Measurements from ENCODE around the gene TRO.

TRO gene

GRCh38 chrX:54931107-54931506 is 10.5 kb downstream of the TRO start:
- Histone ChIP-seq H3K9me3 (ENCODE audit: control insufficient read depth, low read length) (peaks cover 5% of the 10 kb centered on the region), H3K4me1 (ENCODE audit: control insufficient read depth, insufficient read depth, low read length) (no peaks in the 10 kb centered on the region), H3K36me3 (ENCODE audit: control insufficient read depth, insufficient read depth, low read length, severe bottlenecking) (peaks cover 42% of the 10 kb centered on the region), H3K9ac (ENCODE audit: low read length) (no peak overlapping the region), H3K27me3 (replicated peaks; ENCODE audit: control insufficient read depth, insufficient read depth, low read length) (peaks cover 6% of the 10 kb centered on the region), H3K4me3 (ENCODE audit: low read length) (no peak overlapping the region)
- no peak for DNase-seq (ENCODE audit: low read depth)

- Histone ChIP-seq H3K4me1 (ENCODE audit: control insufficient read depth, insufficient read depth, low read length) (no peaks in the 10 kb centered on the region), H3K9ac (ENCODE audit: low read length) (no peak overlapping the region), H3K4me3 (ENCODE audit: low read length) (no peak overlapping the region), H3K36me3 (ENCODE audit: control insufficient read depth, insufficient read depth, low read length, severe bottlenecking) (peaks cover 42% of the 10 kb centered on the region), H3K9me3 (ENCODE audit: control insufficient read depth, low read length) (peaks cover 4% of the 10 kb centered on the region), H3K27me3 (replicated peaks; ENCODE audit: control insufficient read depth, insufficient read depth, low read length) (peaks cover 6% of the 10 kb centered on the region)
- no peak for DNase-seq (ENCODE audit: low read depth)
Measured at GRCh38 chrX:54933150-54933826, 12.7 kb downstream of the TRO start.

GRCh38 chrX:54934058-54934457 is 13.4 kb downstream of the TRO start:
- peaks cover 6% of the 10 kb centered on the region for H3K27me3 ChIP-seq (replicated peaks; ENCODE audit: control insufficient read depth, insufficient read depth, low read length)
- H3K4me1 ChIP-seq (ENCODE audit: control insufficient read depth, insufficient read depth, low read length): no peaks in the 10 kb centered on the region
- H3K9ac ChIP-seq (ENCODE audit: low read length): no peak overlapping the region
- DNase-seq (ENCODE audit: low read depth): no peak
- H3K4me3 ChIP-seq (ENCODE audit: low read length): no peak overlapping the region
- H3K36me3 ChIP-seq (ENCODE audit: control insufficient read depth, insufficient read depth, low read length, severe bottlenecking): peaks cover 38% of the 10 kb centered on the region
- H3K9me3 ChIP-seq (ENCODE audit: control insufficient read depth, low read length): peaks cover 4% of the 10 kb centered on the region

GRCh38 chrX:54934890-54935289 is 14.3 kb downstream of the TRO start:
- DNase-seq (ENCODE audit: low read depth): no peak
- Histone ChIP-seq H3K4me3 (ENCODE audit: low read length) (no peak overlapping the region), H3K4me1 (ENCODE audit: control insufficient read depth, insufficient read depth, low read length) (no peaks in the 10 kb centered on the region)

GRCh38 chrX:54935306-54935705 is 14.7 kb downstream of the TRO start:
- Histone ChIP-seq H3K27me3 (replicated peaks; ENCODE audit: control insufficient read depth, insufficient read depth, low read length) (peaks cover 6% of the 10 kb centered on the region), H3K9me3 (ENCODE audit: control insufficient read depth, low read length) (peaks cover 4% of the 10 kb centered on the region), H3K4me1 (ENCODE audit: control insufficient read depth, insufficient read depth, low read length) (no peaks in the 10 kb centered on the region), H3K36me3 (ENCODE audit: control insufficient read depth, insufficient read depth, low read length, severe bottlenecking) (peaks cover 28% of the 10 kb centered on the region), H3K4me3 (ENCODE audit: low read length) (no peak overlapping the region), H3K9ac (ENCODE audit: low read length) (no peak overlapping the region)
- DNase-seq (ENCODE audit: low read depth): no peak

More at GRCh38 chrX:54934890-54935289, 14.3 kb downstream of the TRO start:
- no peak overlapping the region for H3K9ac ChIP-seq (ENCODE audit: low read length)
- peaks cover 4% of the 10 kb centered on the region for H3K9me3 ChIP-seq (ENCODE audit: control insufficient read depth, low read length)
- peaks cover 32% of the 10 kb centered on the region for H3K36me3 ChIP-seq (ENCODE audit: control insufficient read depth, insufficient read depth, low read length, severe bottlenecking)
- peaks cover 6% of the 10 kb centered on the region for H3K27me3 ChIP-seq (replicated peaks; ENCODE audit: control insufficient read depth, insufficient read depth, low read length)

- Histone ChIP-seq H3K36me3 (ENCODE audit: control insufficient read depth, insufficient read depth, low read length, severe bottlenecking) (peaks cover 17% of the 10 kb centered on the region), H3K4me3 (ENCODE audit: low read length) (no peak overlapping the region), H3K4me1 (ENCODE audit: control insufficient read depth, insufficient read depth, low read length) (no peaks in the 10 kb centered on the region), H3K9ac (ENCODE audit: low read length) (no peak overlapping the region), H3K9me3 (ENCODE audit: control insufficient read depth, low read length) (peaks cover 5% of the 10 kb centered on the region), H3K27me3 (replicated peaks; ENCODE audit: control insufficient read depth, insufficient read depth, low read length) (peaks cover 6% of the 10 kb centered on the region)
- DNase-seq (ENCODE audit: low read depth): no peak
Measured at GRCh38 chrX:54937416-54937815, 16.8 kb downstream of the TRO start.

GRCh38 chrX:54944816-54945215 is 24.2 kb downstream of the TRO start:
- Histone ChIP-seq H3K4me1 (ENCODE audit: control insufficient read depth, insufficient read depth, low read length) (no peaks in the 10 kb centered on the region), H3K27me3 (replicated peaks; ENCODE audit: control insufficient read depth, insufficient read depth, low read length) (peaks cover 10% of the 10 kb centered on the region), H3K9me3 (ENCODE audit: control insufficient read depth, low read length) (peaks cover 4% of the 10 kb centered on the region), H3K4me3 (ENCODE audit: low read length) (no peak overlapping the region), H3K36me3 (ENCODE audit: control insufficient read depth, insufficient read depth, low read length, severe bottlenecking) (no peaks in the 10 kb centered on the region), H3K9ac (ENCODE audit: low read length) (no peak overlapping the region)
- DNase-seq (ENCODE audit: low read depth): no peak

- H3K9ac ChIP-seq (ENCODE audit: low read length): no peak overlapping the region
- DNase-seq (ENCODE audit: low read depth): no peak
- peaks cover 4% of the 10 kb centered on the region for H3K9me3 ChIP-seq (ENCODE audit: control insufficient read depth, low read length)
- no peaks in the 10 kb centered on the region for H3K36me3 ChIP-seq (ENCODE audit: control insufficient read depth, insufficient read depth, low read length, severe bottlenecking)
- H3K4me3 ChIP-seq (ENCODE audit: low read length): no peak overlapping the region
- H3K4me1 ChIP-seq (ENCODE audit: control insufficient read depth, insufficient read depth, low read length): no peaks in the 10 kb centered on the region
- H3K27me3 ChIP-seq (replicated peaks; ENCODE audit: control insufficient read depth, insufficient read depth, low read length): peaks cover 10% of the 10 kb centered on the region
Measured at GRCh38 chrX:54945224-54945623, 24.6 kb downstream of the TRO start.

- Histone ChIP-seq H3K4me1 (ENCODE audit: control insufficient read depth, insufficient read depth, low read length) (no peaks in the 10 kb centered on the region), H3K9ac (ENCODE audit: low read length) (no peak overlapping the region), H3K4me3 (ENCODE audit: low read length) (no peak overlapping the region), H3K9me3 (ENCODE audit: control insufficient read depth, low read length) (peaks cover 4% of the 10 kb centered on the region), H3K36me3 (ENCODE audit: control insufficient read depth, insufficient read depth, low read length, severe bottlenecking) (peaks cover 13% of the 10 kb centered on the region), H3K27me3 (replicated peaks; ENCODE audit: control insufficient read depth, insufficient read depth, low read length) (peaks cover 22% of the 10 kb centered on the region)
- DNase-seq (ENCODE audit: low read depth): no peak
Measured at GRCh38 chrX:54950730-54951375, 30.2 kb downstream of the TRO start.

- no peak for DNase-seq (ENCODE audit: low read depth)
- H3K36me3 ChIP-seq (ENCODE audit: control insufficient read depth, insufficient read depth, low read length, severe bottlenecking): peaks cover 12% of the 10 kb centered on the region
- H3K4me3 ChIP-seq (ENCODE audit: low read length): no peak overlapping the region
- no peaks in the 10 kb centered on the region for H3K9me3 ChIP-seq (ENCODE audit: control insufficient read depth, low read length)
- H3K9ac ChIP-seq (ENCODE audit: low read length): no peak overlapping the region
- no peaks in the 10 kb centered on the region for H3K4me1 ChIP-seq (ENCODE audit: control insufficient read depth, insufficient read depth, low read length)
- peaks cover 24% of the 10 kb centered on the region for H3K27me3 ChIP-seq (replicated peaks; ENCODE audit: control insufficient read depth, insufficient read depth, low read length)
Measured at GRCh38 chrX:54961750-54962149, 41.1 kb downstream of the TRO start.

GRCh38 chrX:54964766-54965497 is 44.3 kb downstream of the TRO start:
- H3K4me3 ChIP-seq (ENCODE audit: low read length): no peak overlapping the region
- peaks cover 7% of the 10 kb centered on the region for H3K9me3 ChIP-seq (ENCODE audit: control insufficient read depth, low read length)

More at GRCh38 chrX:54964766-54965497, 44.3 kb downstream of the TRO start:
- Histone ChIP-seq H3K27me3 (replicated peaks; ENCODE audit: control insufficient read depth, insufficient read depth, low read length) (peaks cover 21% of the 10 kb centered on the region), H3K36me3 (ENCODE audit: control insufficient read depth, insufficient read depth, low read length, severe bottlenecking) (peaks cover 3% of the 10 kb centered on the region), H3K4me1 (ENCODE audit: control insufficient read depth, insufficient read depth, low read length) (no peaks in the 10 kb centered on the region), H3K9ac (ENCODE audit: low read length) (no peak overlapping the region)
- DNase-seq (ENCODE audit: low read depth): no peak
